Measurements from ENCODE around the gene SLC37A1.

Gene SLC37A1

GRCh38 chr21:42474043-42474831 lies 39.4 kb upstream of the SLC37A1 start:
- H3K4me1 Mint-ChIP-seq (ENCODE audit: low read depth): peaks cover 7% of the 10 kb centered on the region
- H3K27me3 Mint-ChIP-seq: no peaks in the 10 kb centered on the region
- H3K27ac Mint-ChIP-seq: no peak overlapping the region
- H3K36me3 Mint-ChIP-seq (ENCODE audit: low read depth): no peaks in the 10 kb centered on the region
- peak; percentile 22 for DNase-seq
- H3K9me3 Mint-ChIP-seq: no peaks in the 10 kb centered on the region
- H3K4me3 Mint-ChIP-seq: no peak overlapping the region

- Mint-ChIP-seq H3K9me3 (no peaks in the 10 kb centered on the region), H3K4me3 (no peak overlapping the region), H3K4me1 (ENCODE audit: low read depth) (peaks cover 11% of the 10 kb centered on the region), H3K27me3 (no peaks in the 10 kb centered on the region), H3K36me3 (ENCODE audit: low read depth) (no peaks in the 10 kb centered on the region), H3K27ac (no peak overlapping the region)
- peak; percentile 7 for DNase-seq
Observed at GRCh38 chr21:42475036-42475435, 38.6 kb upstream of the SLC37A1 start.

- H3K27ac Mint-ChIP-seq: no peak overlapping the region
- H3K9me3 Mint-ChIP-seq: no peaks in the 10 kb centered on the region
- no peaks in the 10 kb centered on the region for H3K27me3 Mint-ChIP-seq
- no peaks in the 10 kb centered on the region for H3K36me3 Mint-ChIP-seq (ENCODE audit: low read depth)
- H3K4me1 Mint-ChIP-seq (ENCODE audit: low read depth): peaks cover 11% of the 10 kb centered on the region
- H3K4me3 Mint-ChIP-seq: no peak overlapping the region
- peak; percentile 24 for DNase-seq
Observed at GRCh38 chr21:42475526-42476387, 37.9 kb upstream of the SLC37A1 start.

GRCh38 chr21:42476388-42477331 lies 37.0 kb upstream of the SLC37A1 start:
- Mint-ChIP-seq H3K4me3 (no peak overlapping the region), H3K4me1 (ENCODE audit: low read depth) (peaks cover 11% of the 10 kb centered on the region), H3K27ac (no peak overlapping the region)

GRCh38 chr21:42478504-42478903 lies 35.1 kb upstream of the SLC37A1 start:
- no peaks in the 10 kb centered on the region for H3K36me3 Mint-ChIP-seq (ENCODE audit: low read depth)
- no peak for DNase-seq
- no peak overlapping the region for H3K4me3 Mint-ChIP-seq
- no peaks in the 10 kb centered on the region for H3K9me3 Mint-ChIP-seq
- H3K27me3 Mint-ChIP-seq: no peaks in the 10 kb centered on the region
- H3K4me1 Mint-ChIP-seq (ENCODE audit: low read depth): peaks cover 11% of the 10 kb centered on the region
- no peak overlapping the region for H3K27ac Mint-ChIP-seq

More at GRCh38 chr21:42476388-42477331, 37.0 kb upstream of the SLC37A1 start:
- peak; percentile 13 for DNase-seq
- Mint-ChIP-seq H3K27me3 (no peaks in the 10 kb centered on the region), H3K9me3 (no peaks in the 10 kb centered on the region), H3K36me3 (ENCODE audit: low read depth) (no peaks in the 10 kb centered on the region)

- no peak overlapping the region for H3K27ac Mint-ChIP-seq
- no peaks in the 10 kb centered on the region for H3K27me3 Mint-ChIP-seq
- H3K4me3 Mint-ChIP-seq: no peak overlapping the region
- H3K36me3 Mint-ChIP-seq (ENCODE audit: low read depth): no peaks in the 10 kb centered on the region
- no peaks in the 10 kb centered on the region for H3K9me3 Mint-ChIP-seq
- peaks cover 9% of the 10 kb centered on the region for H3K4me1 Mint-ChIP-seq (ENCODE audit: low read depth)
- DNase-seq: no peak
Observed at GRCh38 chr21:42479582-42479981, 34.1 kb upstream of the SLC37A1 start.

GRCh38 chr21:42480736-42481135 lies 32.9 kb upstream of the SLC37A1 start:
- H3K4me3 Mint-ChIP-seq: no peak overlapping the region
- H3K36me3 Mint-ChIP-seq (ENCODE audit: low read depth): no peaks in the 10 kb centered on the region
- H3K27ac Mint-ChIP-seq: no peak overlapping the region
- H3K9me3 Mint-ChIP-seq: no peaks in the 10 kb centered on the region
- no peaks in the 10 kb centered on the region for H3K27me3 Mint-ChIP-seq
- H3K4me1 Mint-ChIP-seq (ENCODE audit: low read depth): peaks cover 9% of the 10 kb centered on the region
- DNase-seq: no peak

GRCh38 chr21:42481169-42481568 lies 32.5 kb upstream of the SLC37A1 start:
- Mint-ChIP-seq H3K4me1 (ENCODE audit: low read depth) (peaks cover 9% of the 10 kb centered on the region), H3K4me3 (no peak overlapping the region), H3K36me3 (ENCODE audit: low read depth) (no peaks in the 10 kb centered on the region), H3K27ac (no peak overlapping the region), H3K9me3 (no peaks in the 10 kb centered on the region), H3K27me3 (no peaks in the 10 kb centered on the region)
- no peak for DNase-seq

- peaks cover under 1% of the 10 kb centered on the region for H3K4me1 Mint-ChIP-seq (ENCODE audit: low read depth)
- no peak overlapping the region for H3K27ac Mint-ChIP-seq
- peaks cover 4% of the 10 kb centered on the region for H3K27me3 Mint-ChIP-seq
- H3K36me3 Mint-ChIP-seq (ENCODE audit: low read depth): no peaks in the 10 kb centered on the region
- DNase-seq: no peak
- no peaks in the 10 kb centered on the region for H3K9me3 Mint-ChIP-seq
- no peak overlapping the region for H3K4me3 Mint-ChIP-seq
Observed at GRCh38 chr21:42484966-42485365, 28.7 kb upstream of the SLC37A1 start.

- Mint-ChIP-seq H3K36me3 (ENCODE audit: low read depth) (no peaks in the 10 kb centered on the region), H3K27ac (no peak overlapping the region), H3K4me1 (ENCODE audit: low read depth) (no peaks in the 10 kb centered on the region), H3K27me3 (peaks cover 4% of the 10 kb centered on the region), H3K9me3 (no peaks in the 10 kb centered on the region), H3K4me3 (no peak overlapping the region)
- DNase-seq: no peak
Observed at GRCh38 chr21:42486072-42486471, 27.6 kb upstream of the SLC37A1 start.

GRCh38 chr21:42486531-42486930 lies 27.1 kb upstream of the SLC37A1 start:
- Mint-ChIP-seq H3K27me3 (peaks cover 4% of the 10 kb centered on the region), H3K36me3 (ENCODE audit: low read depth) (no peaks in the 10 kb centered on the region), H3K4me1 (ENCODE audit: low read depth) (no peaks in the 10 kb centered on the region), H3K9me3 (no peaks in the 10 kb centered on the region), H3K4me3 (no peak overlapping the region), H3K27ac (no peak overlapping the region)
- no peak for DNase-seq

- H3K9me3 Mint-ChIP-seq: no peaks in the 10 kb centered on the region
- no peaks in the 10 kb centered on the region for H3K36me3 Mint-ChIP-seq (ENCODE audit: low read depth)
- DNase-seq: no peak
- no peak overlapping the region for H3K27ac Mint-ChIP-seq
- peaks cover 3% of the 10 kb centered on the region for H3K4me1 Mint-ChIP-seq (ENCODE audit: low read depth)
- no peak overlapping the region for H3K4me3 Mint-ChIP-seq
- peaks cover 4% of the 10 kb centered on the region for H3K27me3 Mint-ChIP-seq
Observed at GRCh38 chr21:42489006-42489563, 24.6 kb upstream of the SLC37A1 start.

GRCh38 chr21:42489991-42490390 lies 23.7 kb upstream of the SLC37A1 start:
- no peak overlapping the region for H3K4me3 Mint-ChIP-seq
- no peak for DNase-seq
- H3K36me3 Mint-ChIP-seq (ENCODE audit: low read depth): no peaks in the 10 kb centered on the region
- peaks cover 3% of the 10 kb centered on the region for H3K4me1 Mint-ChIP-seq (ENCODE audit: low read depth)
- H3K27me3 Mint-ChIP-seq: peaks cover 4% of the 10 kb centered on the region
- no peak overlapping the region for H3K27ac Mint-ChIP-seq
- no peaks in the 10 kb centered on the region for H3K9me3 Mint-ChIP-seq

GRCh38 chr21:42490720-42491119 lies 22.9 kb upstream of the SLC37A1 start:
- Mint-ChIP-seq H3K4me3 (no peak overlapping the region), H3K9me3 (no peaks in the 10 kb centered on the region), H3K36me3 (ENCODE audit: low read depth) (no peaks in the 10 kb centered on the region), H3K27me3 (peaks cover 4% of the 10 kb centered on the region), H3K27ac (no peak overlapping the region), H3K4me1 (ENCODE audit: low read depth) (peaks cover 7% of the 10 kb centered on the region)
- no peak for DNase-seq
